SK-N-SH treated with all-trans-retinoic acid at 6 μM for 48 hours (cell line): ENCODE results near the gene NRXN2.

Experiments
- ARNTL ChIP-seq: fragments of 450-650 bp; formaldehyde crosslinking; IDR thresholded peaks from 2 replicates; pipeline ENCODE4 v1.5.0; 2020; ENCODE audit warnings: low read depth, mild to moderate bottlenecking, moderate library complexity, borderline replicate concordance
- BACH2 ChIP-seq: fragments of 250-450 bp; sonication (Bioruptor Pico); IDR thresholded peaks from 2 replicates; pipeline ENCODE4 v1.9.0; 2021; ENCODE audit warnings: mild to moderate bottlenecking, borderline replicate concordance
- CREB5 ChIP-seq: fragments of 250-450 bp; sonication (Bioruptor Pico); IDR thresholded peaks from 2 replicates; pipeline ENCODE4 v1.5.1; 2020; ENCODE audit warnings: low read depth, mild to moderate bottlenecking, moderate library complexity
- CSDC2 ChIP-seq: fragments of 250-450 bp; sonication (Bioruptor Pico); IDR thresholded peaks from 2 replicates; pipeline ENCODE4 v1.5.0; 2020; ENCODE audit warnings: mild to moderate bottlenecking, moderate library complexity
- ISL1 ChIP-seq: fragments of 250-450 bp; sonication (Bioruptor Pico); IDR thresholded peaks from 2 replicates; pipeline ENCODE4 v2.1.2; 2022; ENCODE audit warnings: mild to moderate bottlenecking, moderate library complexity
- RARB ChIP-seq: fragments of 250-450 bp; sonication (Bioruptor Pico); IDR thresholded peaks from 2 replicates; pipeline ENCODE4 v1.8.0; 2021; ENCODE audit warnings: mild to moderate bottlenecking, moderate library complexity
- TCF4 ChIP-seq: fragments of 250-450 bp; sonication (Bioruptor Pico); IDR thresholded peaks from 2 replicates; pipeline ENCODE4 v1.8.0; 2021; ENCODE audit warnings: mild to moderate bottlenecking, moderate library complexity, borderline replicate concordance
- TOX ChIP-seq: fragments of 250-450 bp; sonication (Bioruptor Pico); IDR thresholded peaks from 2 replicates; pipeline ENCODE4 v1.8.0; 2021; ENCODE audit warnings: mild to moderate bottlenecking, moderate library complexity, borderline replicate concordance
- TSHZ2 ChIP-seq: fragments of 250-450 bp; sonication (Bioruptor Pico); IDR thresholded peaks from 2 replicates; pipeline ENCODE4 v1.5.0; 2020; ENCODE audit warnings: mild to moderate bottlenecking, moderate library complexity
- ZFP3 ChIP-seq: fragments of 250-450 bp; sonication (Bioruptor Pico); IDR thresholded peaks from 2 replicates; pipeline ENCODE4 v1.5.0; 2020; ENCODE audit warnings: mild to moderate bottlenecking, moderate library complexity
- ZFP30 ChIP-seq: fragments of 450-650 bp; formaldehyde crosslinking; IDR thresholded peaks from 2 replicates; pipeline ENCODE4 v1.5.0; 2022; ENCODE audit warnings: mild to moderate bottlenecking, moderate library complexity
- TF ChIP-seq, protein P1 (sequence below): fragments of 250-450 bp; sonication (Bioruptor Pico); IDR thresholded peaks from 2 replicates; pipeline ENCODE4 v1.8.0; 2020; ENCODE audit warnings: mild to moderate bottlenecking, moderate library complexity, borderline replicate concordance
- TF ChIP-seq, protein P2 (sequence below): fragments of 250-450 bp; sonication (Bioruptor Pico); IDR thresholded peaks from 2 replicates; pipeline ENCODE4 v1.8.0; 2021; ENCODE audit warnings: low read depth, mild to moderate bottlenecking, moderate library complexity, borderline replicate concordance

DNA sequence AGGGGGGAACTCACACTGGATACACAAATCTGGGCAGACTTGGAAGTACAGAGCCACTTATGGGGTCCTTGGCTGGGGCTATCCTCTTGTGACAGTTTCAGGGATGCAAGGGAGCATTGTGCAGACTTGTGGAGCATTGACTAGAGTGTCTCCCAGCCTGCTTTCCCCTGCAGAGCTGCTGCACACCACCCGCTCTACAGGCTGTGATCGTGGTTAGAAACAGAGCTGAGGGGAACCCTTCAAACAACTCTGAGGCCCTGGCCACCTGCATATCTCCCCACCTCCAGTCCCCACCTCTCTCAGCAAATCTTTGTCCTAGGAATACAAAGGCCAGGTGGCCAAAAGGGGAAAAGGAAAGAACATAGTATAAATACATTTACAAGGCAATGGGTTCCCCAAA, 64.7 kb downstream of the NRXN2 start:
- no peak for TF ChIP-seq ARNTL (CRISPR knock-in tag)
- TF ChIP-seq TOX (CRISPR knock-in tag) = no peak
- TF ChIP-seq TSHZ2 (CRISPR knock-in tag) = no peak
- TF ChIP-seq ISL1 (CRISPR knock-in tag) = no peak
- TF ChIP-seq RARB (CRISPR knock-in tag) = no peak
- no peak for TF ChIP-seq CSDC2
- no peak for TF ChIP-seq ZFP30 (CRISPR knock-in tag)
- no peak for TF ChIP-seq TCF4 (CRISPR knock-in tag)
- TF ChIP-seq, protein P1, sequence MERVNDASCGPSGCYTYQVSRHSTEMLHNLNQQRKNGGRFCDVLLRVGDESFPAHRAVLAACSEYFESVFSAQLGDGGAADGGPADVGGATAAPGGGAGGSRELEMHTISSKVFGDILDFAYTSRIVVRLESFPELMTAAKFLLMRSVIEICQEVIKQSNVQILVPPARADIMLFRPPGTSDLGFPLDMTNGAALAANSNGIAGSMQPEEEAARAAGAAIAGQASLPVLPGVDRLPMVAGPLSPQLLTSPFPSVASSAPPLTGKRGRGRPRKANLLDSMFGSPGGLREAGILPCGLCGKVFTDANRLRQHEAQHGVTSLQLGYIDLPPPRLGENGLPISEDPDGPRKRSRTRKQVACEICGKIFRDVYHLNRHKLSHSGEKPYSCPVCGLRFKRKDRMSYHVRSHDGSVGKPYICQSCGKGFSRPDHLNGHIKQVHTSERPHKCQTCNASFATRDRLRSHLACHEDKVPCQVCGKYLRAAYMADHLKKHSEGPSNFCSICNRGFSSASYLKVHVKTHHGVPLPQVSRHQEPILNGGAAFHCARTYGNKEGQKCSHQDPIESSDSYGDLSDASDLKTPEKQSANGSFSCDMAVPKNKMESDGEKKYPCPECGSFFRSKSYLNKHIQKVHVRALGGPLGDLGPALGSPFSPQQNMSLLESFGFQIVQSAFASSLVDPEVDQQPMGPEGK (CRISPR knock-in tag) = no peak
- TF ChIP-seq ZFP3 (CRISPR knock-in tag) = no peak
- TF ChIP-seq, protein P2, sequence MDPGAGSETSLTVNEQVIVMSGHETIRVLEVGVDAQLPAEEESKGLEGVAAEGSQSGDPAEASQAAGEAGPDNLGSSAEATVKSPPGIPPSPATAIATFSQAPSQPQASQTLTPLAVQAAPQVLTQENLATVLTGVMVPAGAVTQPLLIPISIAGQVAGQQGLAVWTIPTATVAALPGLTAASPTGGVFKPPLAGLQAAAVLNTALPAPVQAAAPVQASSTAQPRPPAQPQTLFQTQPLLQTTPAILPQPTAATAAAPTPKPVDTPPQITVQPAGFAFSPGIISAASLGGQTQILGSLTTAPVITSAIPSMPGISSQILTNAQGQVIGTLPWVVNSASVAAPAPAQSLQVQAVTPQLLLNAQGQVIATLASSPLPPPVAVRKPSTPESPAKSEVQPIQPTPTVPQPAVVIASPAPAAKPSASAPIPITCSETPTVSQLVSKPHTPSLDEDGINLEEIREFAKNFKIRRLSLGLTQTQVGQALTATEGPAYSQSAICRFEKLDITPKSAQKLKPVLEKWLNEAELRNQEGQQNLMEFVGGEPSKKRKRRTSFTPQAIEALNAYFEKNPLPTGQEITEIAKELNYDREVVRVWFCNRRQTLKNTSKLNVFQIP = no peak
- no peak for TF ChIP-seq BACH2 (CRISPR knock-in tag)
- no peak for TF ChIP-seq CREB5 (CRISPR knock-in tag)
